Activated CD8-positive, alpha-beta T cell treated with anti-CD3 and anti-CD28 coated beads for 36 hours (primary cell): ENCODE measurements around the gene KIF17. TPM values are rescaled to one million over a fixed set of nuclear protein-coding genes. Genes with fewer than 3 reads are reported as not detected.

Experiments used
- ATAC-seq: fragments of 200-7000 bp; cut with Tn5 transposase; one replicate; pipeline ENCODE4 v1.10.0; 2021; ENCODE audit warnings: mild to moderate bottlenecking, moderate library complexity
- CTCF ChIA-PET: fragments of 350-600 bp; sonication (Branson Sonifier 250); formaldehyde crosslinking; loops from one replicate; lab custom pipeline; 2021; ENCODE audit warnings: antibody characterized with exemption; lab: Charles Lee
- POLR2A ChIA-PET: fragments of 350-600 bp; sonication (Branson Sonifier 250); formaldehyde crosslinking; loops from one replicate; lab custom pipeline; 2021; ENCODE audit warnings: antibody characterized with exemption; lab: Charles Lee
- DNase-seq: peaks from one replicate; pipeline ENCODE4 v3.0.0-alpha.2; 2020
- H3K27ac Mint-ChIP-seq: one replicate; pipeline ENCODE4 v1.8.0; 2021; ENCODE audit warnings: mild to moderate bottlenecking, mixed read lengths
- H3K27me3 Mint-ChIP-seq: one replicate; pipeline ENCODE4 v1.8.0; 2021; ENCODE audit warnings: mixed read lengths
- H3K36me3 Mint-ChIP-seq: one replicate; pipeline ENCODE4 v1.8.0; 2021; ENCODE audit warnings: low read depth, mixed read lengths
- H3K4me1 Mint-ChIP-seq: one replicate; pipeline ENCODE4 v1.8.0; 2021; ENCODE audit warnings: low read depth, mixed read lengths
- H3K4me3 Mint-ChIP-seq: one replicate; pipeline ENCODE4 v1.8.0; 2021; ENCODE audit warnings: mild to moderate bottlenecking, moderate library complexity, mixed read lengths
- H3K9me3 Mint-ChIP-seq: one replicate; pipeline ENCODE4 v1.8.0; 2021; ENCODE audit warnings: mixed read lengths
- intact Hi-C: fragments of 100-400 bp; cut with micrococcal nuclease; formaldehyde crosslinking; loops from one replicate; pipeline ENCODE4 v1.10.0; 2022
- total RNA-seq, 2 experiments: library from RNA; stranded (reverse); gene quantifications; one replicate each; pipeline ENCODE4 v1.2.3, GENCODE V29; 2021
- TF ChIP-seq, protein P1 (sequence below): fragments of 200-600 bp; IDR thresholded peaks from one replicate; pipeline ENCODE4 v1.8.0; 2022; ENCODE audit warnings: antibody characterized with exemption, mild to moderate bottlenecking

Gene KIF17
- total RNA-seq, 2 experiments from 2014 or later = not detected

DNA sequence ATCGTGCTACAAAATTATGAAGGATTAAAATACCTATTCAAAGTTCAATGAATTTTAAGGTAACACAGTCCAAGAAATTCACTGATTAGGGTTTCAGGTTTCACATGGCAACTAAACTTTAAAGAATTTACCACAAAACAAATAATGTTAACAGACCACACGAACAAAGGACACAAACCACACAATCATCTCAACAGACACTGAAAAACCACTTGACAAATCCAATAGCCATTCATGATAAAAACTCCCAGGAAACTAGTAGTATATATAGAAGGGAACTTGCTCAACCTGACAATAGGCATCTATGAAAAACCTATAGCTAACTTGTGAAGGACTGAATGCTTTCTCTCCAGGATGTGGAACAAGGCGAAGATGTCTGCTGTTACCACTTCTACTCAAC is 35.8 kb upstream of the KIF17 start:
- ATAC-seq (no peak), DNase-seq (no peak)
- no peaks in the 10 kb centered on the region for H3K27me3 Mint-ChIP-seq
- peaks cover 36% of the 10 kb centered on the region for H3K36me3 Mint-ChIP-seq
- H3K4me3 Mint-ChIP-seq = no peak overlapping the region
- no peaks in the 10 kb centered on the region for H3K9me3 Mint-ChIP-seq
- ChIA-PET POLR2A (interaction anchor here (0.9 kb wide), 1 partner anchor 10 kb away, joined by 3 read pairs; no protein-coding TSS in a partner anchor), CTCF (no interaction called here)
- TF ChIP-seq, protein P1, sequence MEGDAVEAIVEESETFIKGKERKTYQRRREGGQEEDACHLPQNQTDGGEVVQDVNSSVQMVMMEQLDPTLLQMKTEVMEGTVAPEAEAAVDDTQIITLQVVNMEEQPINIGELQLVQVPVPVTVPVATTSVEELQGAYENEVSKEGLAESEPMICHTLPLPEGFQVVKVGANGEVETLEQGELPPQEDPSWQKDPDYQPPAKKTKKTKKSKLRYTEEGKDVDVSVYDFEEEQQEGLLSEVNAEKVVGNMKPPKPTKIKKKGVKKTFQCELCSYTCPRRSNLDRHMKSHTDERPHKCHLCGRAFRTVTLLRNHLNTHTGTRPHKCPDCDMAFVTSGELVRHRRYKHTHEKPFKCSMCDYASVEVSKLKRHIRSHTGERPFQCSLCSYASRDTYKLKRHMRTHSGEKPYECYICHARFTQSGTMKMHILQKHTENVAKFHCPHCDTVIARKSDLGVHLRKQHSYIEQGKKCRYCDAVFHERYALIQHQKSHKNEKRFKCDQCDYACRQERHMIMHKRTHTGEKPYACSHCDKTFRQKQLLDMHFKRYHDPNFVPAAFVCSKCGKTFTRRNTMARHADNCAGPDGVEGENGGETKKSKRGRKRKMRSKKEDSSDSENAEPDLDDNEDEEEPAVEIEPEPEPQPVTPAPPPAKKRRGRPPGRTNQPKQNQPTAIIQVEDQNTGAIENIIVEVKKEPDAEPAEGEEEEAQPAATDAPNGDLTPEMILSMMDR = no peak
- intact Hi-C loops = no loop called here
- no peaks in the 10 kb centered on the region for H3K4me1 Mint-ChIP-seq
- no peak overlapping the region for H3K27ac Mint-ChIP-seq

DNA sequence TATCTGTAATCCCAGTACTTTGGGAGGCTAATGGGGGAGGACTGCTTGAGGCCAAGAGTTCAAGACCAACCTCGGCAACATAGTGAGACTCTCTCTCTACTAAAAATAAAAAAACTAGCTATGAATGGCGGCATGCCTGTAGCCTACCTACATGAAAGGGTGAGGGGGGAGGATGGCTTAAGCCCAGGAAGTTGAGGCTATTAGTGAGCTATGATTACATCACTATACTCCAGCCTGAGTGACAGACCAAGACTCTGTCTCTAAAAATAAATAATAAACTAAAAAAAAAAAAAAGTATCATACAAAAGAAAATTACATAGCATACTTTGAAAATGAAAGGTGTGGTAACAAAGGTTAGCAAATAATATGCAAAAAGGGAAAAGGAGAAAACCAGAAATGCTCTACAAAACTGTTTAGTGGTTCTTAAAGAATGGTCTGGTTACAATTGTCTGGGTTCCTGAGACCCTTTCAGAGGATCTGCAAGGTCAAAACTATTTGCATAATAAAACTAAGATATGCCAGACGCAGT is 33.7 kb upstream of the KIF17 start:
- Mint-ChIP-seq H3K27me3 (no peaks in the 10 kb centered on the region), H3K9me3 (no peaks in the 10 kb centered on the region), H3K4me3 (no peak overlapping the region), H3K27ac (no peak overlapping the region), H3K4me1 (no peaks in the 10 kb centered on the region), H3K36me3 (peaks cover 40% of the 10 kb centered on the region)
- TF ChIP-seq, protein P1 = no peak
- ATAC-seq (no peak), DNase-seq (no peak)
- intact Hi-C loops = no loop called here
- POLR2A ChIA-PET = interaction anchor here (0.8 to 1.8 kb wide), 3 partner anchors 8 to 124 kb away, joined by 3 to 6 read pairs (median 3); partner anchors contain the start of gene HP1BP3
- CTCF ChIA-PET = interaction anchor here (0.7 to 1.0 kb wide), 2 partner anchors 16 to 55 kb away, joined by 3 read pairs; no protein-coding TSS in a partner anchor

DNA sequence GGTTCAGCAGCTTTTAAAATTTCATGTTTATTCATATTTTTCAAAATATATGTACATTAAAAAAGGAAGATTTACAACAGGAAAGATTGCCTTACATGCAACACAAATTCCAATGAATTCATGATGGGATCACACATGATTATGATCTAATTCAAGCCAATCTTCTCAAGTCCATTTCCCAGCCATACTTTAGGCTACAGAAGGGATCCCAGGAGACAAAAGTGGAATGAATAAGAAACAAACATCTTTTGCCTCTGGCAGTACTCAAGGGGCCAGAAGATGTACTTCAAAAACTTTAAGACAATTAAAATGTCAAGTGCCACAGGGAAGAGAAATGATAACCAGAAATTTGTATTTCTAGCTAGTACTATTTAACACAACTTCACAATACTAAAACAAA is 24.9 kb upstream of the KIF17 start:
- intact Hi-C loops = no loop called here
- Mint-ChIP-seq H3K36me3 (peaks cover 45% of the 10 kb centered on the region), H3K4me3 (no peak overlapping the region), H3K4me1 (no peaks in the 10 kb centered on the region), H3K27me3 (no peaks in the 10 kb centered on the region), H3K27ac (peak overlapping the region; percentile 38), H3K9me3 (no peaks in the 10 kb centered on the region)
- ChIA-PET POLR2A (no interaction called here), CTCF (interaction anchor here (1.0 to 1.4 kb wide), 2 partner anchors 11 to 46 kb away, joined by 3 to 6 read pairs; no protein-coding TSS in a partner anchor)
- ATAC-seq = no peak
- TF ChIP-seq, protein P1 = no peak
- no peak for DNase-seq

DNA sequence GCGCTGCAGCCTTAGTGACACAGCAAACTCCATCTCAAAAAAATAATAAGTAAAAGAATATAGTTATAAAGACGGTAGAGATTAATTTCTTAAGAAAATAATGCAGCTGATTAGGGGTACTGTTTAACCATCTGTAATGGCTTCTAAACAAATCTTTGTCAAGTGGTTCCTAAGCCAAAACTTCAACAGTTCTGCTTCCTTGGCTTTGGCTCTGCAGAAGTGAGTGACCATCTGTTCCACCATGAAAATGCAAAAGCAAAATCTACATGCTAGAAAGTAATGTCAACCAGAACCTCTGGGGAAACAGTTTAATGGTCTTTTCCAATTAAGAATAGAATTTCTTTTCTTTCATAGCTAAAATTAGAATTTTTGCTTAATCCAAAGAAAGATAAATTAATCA is 23.0 kb upstream of the KIF17 start:
- ChIA-PET POLR2A (no interaction called here), CTCF (interaction anchor here (0.6 to 1.2 kb wide), 3 partner anchors 44 to 454 kb away, joined by 3 read pairs; no protein-coding TSS in a partner anchor)
- DNase-seq (no peak), ATAC-seq (no peak)
- Mint-ChIP-seq H3K9me3 (no peaks in the 10 kb centered on the region), H3K4me1 (no peaks in the 10 kb centered on the region), H3K4me3 (no peak overlapping the region), H3K27me3 (no peaks in the 10 kb centered on the region), H3K36me3 (peaks cover 40% of the 10 kb centered on the region), H3K27ac (no peak overlapping the region)
- intact Hi-C loops = no loop called here
- TF ChIP-seq, protein P1 = no peak

DNA sequence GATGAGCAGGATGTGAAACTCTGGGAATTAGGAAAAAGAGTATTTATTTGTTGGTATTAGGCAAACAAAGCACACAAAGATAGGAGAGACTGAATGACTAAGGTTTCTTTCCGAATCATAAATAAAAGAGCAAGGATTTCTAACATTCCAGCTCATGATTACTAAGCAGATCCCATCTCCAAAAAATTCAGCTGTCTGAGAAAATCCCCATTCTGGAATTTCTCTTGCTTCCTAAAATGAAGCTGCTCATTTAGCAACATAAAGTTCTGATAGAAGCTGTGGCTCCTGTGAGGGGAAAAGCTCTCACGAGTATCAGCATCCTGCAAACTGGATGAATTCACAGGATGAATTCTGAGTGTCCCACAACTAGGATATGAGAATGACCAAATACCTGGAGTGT is 21.4 kb upstream of the KIF17 start:
- ATAC-seq = no peak
- no peak overlapping the region for H3K27ac Mint-ChIP-seq
- intact Hi-C loops = no loop called here
- H3K4me1 Mint-ChIP-seq = no peaks in the 10 kb centered on the region
- H3K9me3 Mint-ChIP-seq = no peaks in the 10 kb centered on the region
- ChIA-PET POLR2A (no interaction called here), CTCF (no interaction called here)
- H3K27me3 Mint-ChIP-seq = no peaks in the 10 kb centered on the region
- no peak for DNase-seq
- TF ChIP-seq, protein P1 = no peak
- no peak overlapping the region for H3K4me3 Mint-ChIP-seq
- H3K36me3 Mint-ChIP-seq = peaks cover 29% of the 10 kb centered on the region
